Measurements from ENCODE around the gene MEGF11.

The MEGF11 gene

GRCh38 chr15:66097151-66098021 lies 156.2 kb downstream of the MEGF11 start:
- Histone ChIP-seq H3K79me2 (ENCODE audit: insufficient read depth, low read length) (no peaks in the 10 kb centered on the region), H3K9ac (ENCODE audit: low read depth, low read length, poor library complexity, severe bottlenecking) (no peak overlapping the region), H3K4me1 (ENCODE audit: insufficient read depth, low read length, poor library complexity, severe bottlenecking) (no peaks in the 10 kb centered on the region), H3K4me2 (ENCODE audit: low read depth, low read length, poor library complexity, severe bottlenecking) (no peak overlapping the region), H3F3A (ENCODE audit: low read depth) (no peaks in the 10 kb centered on the region), H4K20me1 (ENCODE audit: insufficient read depth, low read length, poor library complexity, severe bottlenecking) (no peaks in the 10 kb centered on the region), H3K9me2 (replicated peaks; ENCODE audit: low read depth, low read length) (no peaks in the 10 kb centered on the region), H3K9me3 (ENCODE audit: insufficient read depth, low read depth, low read length) (no peaks in the 10 kb centered on the region), H3K4me3 (ENCODE audit: low read length, poor library complexity, severe bottlenecking) (no peak overlapping the region), H2AFZ (ENCODE audit: low read length) (no peak overlapping the region), H3K36me3 (ENCODE audit: insufficient read depth, low read length) (no peaks in the 10 kb centered on the region), H3K27me3 (ENCODE audit: insufficient read depth, low read length, poor library complexity, severe bottlenecking) (no peaks in the 10 kb centered on the region)
- no peak for TF ChIP-seq CTCF (conservative IDR thresholded peaks at IDR 0.05; ENCODE audit: low read length)
- TF ChIP-seq EZH2phosphoT487 (IDR thresholded peaks at IDR 0.05; ENCODE audit: borderline replicate concordance), result no peak

GRCh38 chr15:66096688-66097058 lies 156.9 kb downstream of the MEGF11 start:
- Histone ChIP-seq H3K9ac (ENCODE audit: low read depth, low read length, poor library complexity, severe bottlenecking) (no peak overlapping the region), H3K4me1 (ENCODE audit: insufficient read depth, low read length, poor library complexity, severe bottlenecking) (no peaks in the 10 kb centered on the region), H3K4me2 (ENCODE audit: low read depth, low read length, poor library complexity, severe bottlenecking) (no peak overlapping the region), H3K79me2 (ENCODE audit: insufficient read depth, low read length) (no peaks in the 10 kb centered on the region), H2AFZ (ENCODE audit: low read length) (no peak overlapping the region), H3K36me3 (ENCODE audit: insufficient read depth, low read length) (no peaks in the 10 kb centered on the region), H3K9me2 (replicated peaks; ENCODE audit: low read depth, low read length) (no peaks in the 10 kb centered on the region), H3F3A (ENCODE audit: low read depth) (no peaks in the 10 kb centered on the region), H4K20me1 (ENCODE audit: insufficient read depth, low read length, poor library complexity, severe bottlenecking) (no peaks in the 10 kb centered on the region), H3K4me3 (ENCODE audit: low read length, poor library complexity, severe bottlenecking) (no peak overlapping the region), H3K27me3 (ENCODE audit: insufficient read depth, low read length, poor library complexity, severe bottlenecking) (no peaks in the 10 kb centered on the region), H3K9me3 (ENCODE audit: insufficient read depth, low read depth, low read length) (no peaks in the 10 kb centered on the region)
- TF ChIP-seq EZH2phosphoT487 (IDR thresholded peaks at IDR 0.05; ENCODE audit: borderline replicate concordance) (no peak), CTCF (conservative IDR thresholded peaks at IDR 0.05; ENCODE audit: low read length) (no peak)

GRCh38 chr15:66095871-66096687 lies 157.5 kb downstream of the MEGF11 start:
- Histone ChIP-seq H4K20me1 (ENCODE audit: insufficient read depth, low read length, poor library complexity, severe bottlenecking) (no peaks in the 10 kb centered on the region), H3K9ac (ENCODE audit: low read depth, low read length, poor library complexity, severe bottlenecking) (no peak overlapping the region), H3K4me3 (ENCODE audit: low read length, poor library complexity, severe bottlenecking) (no peak overlapping the region), H2AFZ (ENCODE audit: low read length) (no peak overlapping the region), H3K9me2 (replicated peaks; ENCODE audit: low read depth, low read length) (no peaks in the 10 kb centered on the region), H3F3A (ENCODE audit: low read depth) (no peaks in the 10 kb centered on the region), H3K4me2 (ENCODE audit: low read depth, low read length, poor library complexity, severe bottlenecking) (no peak overlapping the region), H3K4me1 (ENCODE audit: insufficient read depth, low read length, poor library complexity, severe bottlenecking) (no peaks in the 10 kb centered on the region), H3K27me3 (ENCODE audit: insufficient read depth, low read length, poor library complexity, severe bottlenecking) (no peaks in the 10 kb centered on the region), H3K9me3 (ENCODE audit: insufficient read depth, low read depth, low read length) (no peaks in the 10 kb centered on the region), H3K36me3 (ENCODE audit: insufficient read depth, low read length) (no peaks in the 10 kb centered on the region), H3K79me2 (ENCODE audit: insufficient read depth, low read length) (no peaks in the 10 kb centered on the region)
- no peak for TF ChIP-seq EZH2phosphoT487 (IDR thresholded peaks at IDR 0.05; ENCODE audit: borderline replicate concordance)
- no peak for TF ChIP-seq CTCF (conservative IDR thresholded peaks at IDR 0.05; ENCODE audit: low read length)
